Ishikawa (cell line): ENCODE data around the gene ADAMTSL1.

Experiments used
- CEBPB ChIP-seq: IDR thresholded peaks from 2 replicates; pipeline ENCODE4 v1.6.1; 2012
- CREB1 ChIP-seq: IDR thresholded peaks from 2 replicates; pipeline ENCODE4 v1.6.1; 2012; ENCODE audit warnings: low read depth
- EGR1 ChIP-seq: IDR thresholded peaks from 2 replicates; pipeline ENCODE4 v1.6.1; 2012
- EP300 ChIP-seq: IDR thresholded peaks from 2 replicates; pipeline ENCODE4 v1.6.1; 2012; ENCODE audit warnings: borderline replicate concordance
- FOXM1 ChIP-seq: IDR thresholded peaks from 2 replicates; pipeline ENCODE4 v1.6.1; 2012; ENCODE audit warnings: low read depth, borderline replicate concordance
- NFIC ChIP-seq: IDR thresholded peaks from 2 replicates; pipeline ENCODE4 v1.6.1; 2012
- RAD21 ChIP-seq: IDR thresholded peaks from 2 replicates; pipeline ENCODE4 v1.6.1; 2012; ENCODE audit warnings: low read depth
- REST ChIP-seq: IDR thresholded peaks from 2 replicates; pipeline ENCODE4 v1.6.1; 2012; ENCODE audit warnings: low read depth, mild to moderate bottlenecking
- TAF1 ChIP-seq: IDR thresholded peaks from 2 replicates; pipeline ENCODE4 v1.6.1; 2012; ENCODE audit warnings: low read depth, mild to moderate bottlenecking
- TCF12 ChIP-seq: IDR thresholded peaks from 2 replicates; pipeline ENCODE4 v1.6.1; 2012; ENCODE audit warnings: low read depth
- TEAD4 ChIP-seq: IDR thresholded peaks from 2 replicates; pipeline ENCODE4 v1.6.1; 2012
- YY1 ChIP-seq: IDR thresholded peaks from 2 replicates; pipeline ENCODE4 v1.6.1; 2012; ENCODE audit warnings: low read depth
- ZBTB7A ChIP-seq: IDR thresholded peaks from 2 replicates; pipeline ENCODE4 v1.6.1; 2012; ENCODE audit warnings: low read depth
- TF ChIP-seq, protein P1 (sequence below): IDR thresholded peaks from 2 replicates; pipeline ENCODE4 v1.6.1; 2012
- TF ChIP-seq, protein P2 (sequence below): IDR thresholded peaks from 2 replicates; pipeline ENCODE4 v1.6.1; 2012

The ADAMTSL1 gene

GRCh38 chr9:18837402-18837801, 363.4 kb downstream of the ADAMTSL1 start:
- TF ChIP-seq ZBTB7A (no peak), CREB1 (no peak), EGR1 (no peak), TCF12 (no peak), NFIC (no peak), EP300 (no peak), CEBPB (no peak), FOXM1 (no peak), YY1 (no peak)
- TF ChIP-seq, protein P1, sequence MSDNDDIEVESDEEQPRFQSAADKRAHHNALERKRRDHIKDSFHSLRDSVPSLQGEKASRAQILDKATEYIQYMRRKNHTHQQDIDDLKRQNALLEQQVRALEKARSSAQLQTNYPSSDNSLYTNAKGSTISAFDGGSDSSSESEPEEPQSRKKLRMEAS, result no peak
- TF ChIP-seq, protein P2, sequence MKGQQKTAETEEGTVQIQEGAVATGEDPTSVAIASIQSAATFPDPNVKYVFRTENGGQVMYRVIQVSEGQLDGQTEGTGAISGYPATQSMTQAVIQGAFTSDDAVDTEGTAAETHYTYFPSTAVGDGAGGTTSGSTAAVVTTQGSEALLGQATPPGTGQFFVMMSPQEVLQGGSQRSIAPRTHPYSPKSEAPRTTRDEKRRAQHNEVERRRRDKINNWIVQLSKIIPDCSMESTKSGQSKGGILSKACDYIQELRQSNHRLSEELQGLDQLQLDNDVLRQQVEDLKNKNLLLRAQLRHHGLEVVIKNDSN, result no peak

DNA sequence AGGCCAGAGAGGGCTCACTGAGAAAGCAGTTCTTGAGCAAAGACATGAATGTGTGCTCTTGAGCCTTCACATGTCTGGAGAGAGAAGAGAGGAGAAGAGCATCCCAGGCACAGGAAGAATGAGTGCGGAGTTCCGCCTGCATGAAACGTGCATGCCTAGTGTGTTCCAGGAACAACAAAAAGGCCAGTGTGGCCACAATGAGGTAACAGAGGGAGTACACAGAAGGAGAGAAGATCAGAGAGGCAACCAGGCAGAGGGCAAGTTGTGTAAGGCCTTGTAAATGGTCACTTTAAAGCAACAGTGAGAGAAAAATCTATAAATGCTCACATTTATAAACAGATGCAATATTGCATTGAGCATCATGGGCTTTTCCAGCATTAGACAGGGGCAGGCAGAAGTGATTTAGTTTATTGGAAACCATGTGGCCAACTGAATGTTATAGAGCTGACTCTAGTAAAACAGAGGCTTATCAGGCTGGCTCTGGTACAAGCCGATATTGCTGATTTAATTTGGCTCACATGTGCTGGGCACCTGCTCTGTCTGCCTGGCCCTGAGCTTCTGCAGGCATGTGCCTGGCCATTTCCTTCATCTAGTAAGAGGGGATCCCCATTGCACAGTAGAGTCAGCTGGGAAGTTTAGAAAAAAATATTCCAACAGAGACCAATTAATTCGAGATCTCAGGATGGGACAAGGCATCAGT, 373.8 kb downstream of the ADAMTSL1 start:
- no peak for TF ChIP-seq TAF1
- TF ChIP-seq ZBTB7A, result no peak
- TF ChIP-seq REST, result no peak
- no peak for TF ChIP-seq FOXM1
- no peak for TF ChIP-seq EGR1

- TF ChIP-seq YY1 (no peak), TAF1 (no peak), TEAD4 (no peak), TCF12 (no peak), EGR1 (no peak), CREB1 (no peak), FOXM1 (no peak), EP300 (no peak), NFIC (no peak), CEBPB (no peak), RAD21 (no peak)
- TF ChIP-seq, protein P1, result no peak
- TF ChIP-seq, protein P2, result no peak
Measured at GRCh38 chr9:18848657-18849056, 374.7 kb downstream of the ADAMTSL1 start.

GRCh38 chr9:18849270-18849669, 375.3 kb downstream of the ADAMTSL1 start:
- TF ChIP-seq, protein P1, result no peak
- TF ChIP-seq REST (no peak), FOXM1 (no peak), CEBPB (no peak), TEAD4 (no peak), EP300 (no peak), CREB1 (no peak), YY1 (no peak), TCF12 (no peak), ZBTB7A (no peak), TAF1 (no peak), RAD21 (no peak), EGR1 (no peak), NFIC (no peak)
- TF ChIP-seq, protein P2, result no peak
